ENCODE data around the gene DLG5.

- no peak for TF ChIP-seq CTCF (IDR thresholded peaks at IDR 0.05)
- TF ChIP-seq POLR2A (IDR thresholded peaks at IDR 0.05), result no peak
Observed at GRCh38 chr10:77855404-77856155, 71.0 kb downstream of the DLG5 start.

All from Peyer's patch (tissue), 4 donors.